ENCODE data around the gene VPS35.

The VPS35 gene

DNA sequence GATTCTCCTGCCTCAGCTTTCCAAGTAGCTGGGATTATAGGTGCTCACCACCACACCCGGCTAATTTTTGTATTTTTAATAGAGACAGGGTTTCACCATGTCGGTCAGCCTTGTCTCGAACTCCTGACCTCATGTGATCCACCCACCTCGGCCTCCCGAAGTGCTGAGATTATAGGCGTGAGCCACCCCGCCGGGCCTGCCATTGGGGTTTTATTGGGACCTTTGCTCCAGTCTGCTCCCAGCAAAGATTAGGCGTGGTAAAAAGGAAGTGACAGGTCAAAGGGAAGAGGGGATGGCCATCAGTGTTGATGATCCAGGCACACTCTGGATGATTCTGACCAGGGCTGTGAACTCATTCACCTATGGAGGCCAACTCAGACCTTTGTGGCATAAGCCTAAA, 38.7 kb upstream of the VPS35 start:
- H3K4me3 ChIP-seq (ENCODE audit: low read depth, low read length): no peak overlapping the region
- TF ChIP-seq, protein P1, sequence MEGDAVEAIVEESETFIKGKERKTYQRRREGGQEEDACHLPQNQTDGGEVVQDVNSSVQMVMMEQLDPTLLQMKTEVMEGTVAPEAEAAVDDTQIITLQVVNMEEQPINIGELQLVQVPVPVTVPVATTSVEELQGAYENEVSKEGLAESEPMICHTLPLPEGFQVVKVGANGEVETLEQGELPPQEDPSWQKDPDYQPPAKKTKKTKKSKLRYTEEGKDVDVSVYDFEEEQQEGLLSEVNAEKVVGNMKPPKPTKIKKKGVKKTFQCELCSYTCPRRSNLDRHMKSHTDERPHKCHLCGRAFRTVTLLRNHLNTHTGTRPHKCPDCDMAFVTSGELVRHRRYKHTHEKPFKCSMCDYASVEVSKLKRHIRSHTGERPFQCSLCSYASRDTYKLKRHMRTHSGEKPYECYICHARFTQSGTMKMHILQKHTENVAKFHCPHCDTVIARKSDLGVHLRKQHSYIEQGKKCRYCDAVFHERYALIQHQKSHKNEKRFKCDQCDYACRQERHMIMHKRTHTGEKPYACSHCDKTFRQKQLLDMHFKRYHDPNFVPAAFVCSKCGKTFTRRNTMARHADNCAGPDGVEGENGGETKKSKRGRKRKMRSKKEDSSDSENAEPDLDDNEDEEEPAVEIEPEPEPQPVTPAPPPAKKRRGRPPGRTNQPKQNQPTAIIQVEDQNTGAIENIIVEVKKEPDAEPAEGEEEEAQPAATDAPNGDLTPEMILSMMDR (IDR thresholded peaks at IDR 0.05; ENCODE audit: low read depth, low read length): no peak
- H3K36me3 ChIP-seq: no peaks in the 10 kb centered on the region
- no peaks in the 10 kb centered on the region for H3K9me3 ChIP-seq
- no peaks in the 10 kb centered on the region for H3K27me3 ChIP-seq
- no peak for DNase-seq
- H3K4me1 ChIP-seq: peaks cover 4% of the 10 kb centered on the region; the same call in 1 of the 2 replicates

DNA sequence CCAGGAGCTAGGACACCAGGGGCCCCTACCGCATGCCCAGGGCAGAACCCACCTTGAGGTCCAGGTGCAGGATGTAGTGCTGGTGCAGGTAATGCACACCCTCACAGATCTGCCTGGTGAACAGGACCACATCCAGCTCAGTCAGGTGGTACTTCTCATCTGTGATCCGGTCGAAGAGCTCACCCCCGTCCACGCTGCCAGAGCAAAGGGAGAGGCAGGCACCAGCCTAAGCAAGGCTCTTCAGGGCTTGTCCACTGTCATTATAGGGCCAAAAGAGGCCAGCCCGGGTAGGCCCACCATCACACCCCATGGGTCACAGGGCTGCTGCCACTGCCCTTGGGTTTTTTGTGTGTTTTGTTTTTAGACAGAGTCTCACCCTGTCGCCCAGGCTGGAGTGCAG, 38.2 kb upstream of the VPS35 start:
- no peaks in the 10 kb centered on the region for H3K27me3 ChIP-seq
- no peak for DNase-seq
- no peaks in the 10 kb centered on the region for H3K4me1 ChIP-seq
- TF ChIP-seq, protein P1 (IDR thresholded peaks at IDR 0.05; ENCODE audit: low read depth, low read length): no peak
- H3K9me3 ChIP-seq: no peaks in the 10 kb centered on the region
- no peak overlapping the region for H3K4me3 ChIP-seq (ENCODE audit: low read depth, low read length)
- no peaks in the 10 kb centered on the region for H3K36me3 ChIP-seq

DNA sequence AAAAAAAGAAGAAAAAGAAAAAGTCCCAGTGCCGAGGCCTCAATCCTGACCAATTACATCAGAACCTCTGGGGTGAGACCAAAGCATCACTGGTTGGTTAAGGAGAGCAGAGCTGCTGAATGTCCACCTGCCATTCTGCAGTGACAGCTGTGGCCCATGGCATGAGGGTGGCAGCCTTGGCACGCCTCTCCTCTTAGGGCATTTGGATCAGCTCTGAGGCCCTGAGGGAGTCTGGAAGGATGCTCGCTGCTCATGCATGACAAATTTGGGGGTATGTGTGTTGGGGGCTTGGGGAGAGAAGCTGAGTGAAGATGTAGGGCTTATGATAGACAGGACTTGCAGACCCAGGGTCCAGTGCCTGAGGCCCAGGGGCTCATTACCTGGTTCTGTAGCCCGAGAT, 32.9 kb upstream of the VPS35 start:
- no peaks in the 10 kb centered on the region for H3K27me3 ChIP-seq
- no peaks in the 10 kb centered on the region for H3K36me3 ChIP-seq
- H3K4me1 ChIP-seq: no peaks in the 10 kb centered on the region
- no peak for DNase-seq
- H3K9me3 ChIP-seq: no peaks in the 10 kb centered on the region
- H3K4me3 ChIP-seq (ENCODE audit: low read depth, low read length): no peak overlapping the region
- TF ChIP-seq, protein P1 (IDR thresholded peaks at IDR 0.05; ENCODE audit: low read depth, low read length): no peak

- no peaks in the 10 kb centered on the region for H3K36me3 ChIP-seq
- no peak for DNase-seq
- TF ChIP-seq, protein P1 (IDR thresholded peaks at IDR 0.05; ENCODE audit: low read depth, low read length): no peak
- H3K4me1 ChIP-seq: no peaks in the 10 kb centered on the region
- H3K9me3 ChIP-seq: no peaks in the 10 kb centered on the region
- H3K4me3 ChIP-seq (ENCODE audit: low read depth, low read length): no peak overlapping the region
- no peaks in the 10 kb centered on the region for H3K27me3 ChIP-seq
These were observed 31.6 kb upstream of the VPS35 start for GRCh38 chr16:46720619-46721018.

GRCh38 chr16:46719528-46719927, 30.6 kb upstream of the VPS35 start:
- H3K36me3 ChIP-seq: no peaks in the 10 kb centered on the region
- H3K9me3 ChIP-seq: no peaks in the 10 kb centered on the region
- H3K4me1 ChIP-seq: no peaks in the 10 kb centered on the region
- TF ChIP-seq, protein P1 (IDR thresholded peaks at IDR 0.05; ENCODE audit: low read depth, low read length): no peak
- no peak overlapping the region for H3K4me3 ChIP-seq (ENCODE audit: low read depth, low read length)
- no peaks in the 10 kb centered on the region for H3K27me3 ChIP-seq
- no peak for DNase-seq

DNA sequence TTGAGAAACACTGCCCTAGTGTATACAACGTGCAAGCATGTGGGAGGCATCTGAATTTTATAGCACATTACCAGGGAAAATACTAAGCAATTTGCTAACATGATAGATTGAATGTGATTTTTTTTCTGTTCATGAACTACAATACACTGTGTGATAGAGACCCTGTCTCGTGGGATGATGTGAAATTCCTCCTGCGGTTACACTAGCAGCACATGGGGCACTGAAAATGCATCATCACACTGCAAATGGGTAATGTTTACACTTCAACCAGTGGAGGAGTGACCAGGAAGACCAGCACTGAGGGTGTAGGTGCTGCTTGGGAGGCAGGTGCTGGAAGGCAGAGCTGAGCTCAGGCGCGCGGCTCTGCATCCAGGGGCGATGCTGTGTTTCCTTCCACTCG, 29.2 kb upstream of the VPS35 start:
- Histone ChIP-seq H3K9me3 (no peaks in the 10 kb centered on the region), H3K27me3 (no peaks in the 10 kb centered on the region), H3K4me1 (no peaks in the 10 kb centered on the region), H3K36me3 (no peaks in the 10 kb centered on the region), H3K4me3 (ENCODE audit: low read depth, low read length) (no peak overlapping the region)
- TF ChIP-seq, protein P1 (IDR thresholded peaks at IDR 0.05; ENCODE audit: low read depth, low read length): no peak
- no peak for DNase-seq
